GM12892 (cell line): ENCODE results near the gene IQGAP1.

Experiments used
- POLR2A ChIP-seq: IDR thresholded peaks from 2 replicates; pipeline ENCODE4 v1.6.1; 2011; ENCODE audit warnings: low read depth, low read length, control low read depth
- POLR2AphosphoS5 ChIP-seq: IDR thresholded peaks from 2 replicates; pipeline ENCODE4 v1.6.1; 2011; ENCODE audit warnings: low read depth, low read length, control low read depth
- TAF1 ChIP-seq: IDR thresholded peaks from 2 replicates; pipeline ENCODE4 v1.6.1; 2011; ENCODE audit warnings: low read depth, mild to moderate bottlenecking, control low read depth, low read length, borderline replicate concordance

DNA sequence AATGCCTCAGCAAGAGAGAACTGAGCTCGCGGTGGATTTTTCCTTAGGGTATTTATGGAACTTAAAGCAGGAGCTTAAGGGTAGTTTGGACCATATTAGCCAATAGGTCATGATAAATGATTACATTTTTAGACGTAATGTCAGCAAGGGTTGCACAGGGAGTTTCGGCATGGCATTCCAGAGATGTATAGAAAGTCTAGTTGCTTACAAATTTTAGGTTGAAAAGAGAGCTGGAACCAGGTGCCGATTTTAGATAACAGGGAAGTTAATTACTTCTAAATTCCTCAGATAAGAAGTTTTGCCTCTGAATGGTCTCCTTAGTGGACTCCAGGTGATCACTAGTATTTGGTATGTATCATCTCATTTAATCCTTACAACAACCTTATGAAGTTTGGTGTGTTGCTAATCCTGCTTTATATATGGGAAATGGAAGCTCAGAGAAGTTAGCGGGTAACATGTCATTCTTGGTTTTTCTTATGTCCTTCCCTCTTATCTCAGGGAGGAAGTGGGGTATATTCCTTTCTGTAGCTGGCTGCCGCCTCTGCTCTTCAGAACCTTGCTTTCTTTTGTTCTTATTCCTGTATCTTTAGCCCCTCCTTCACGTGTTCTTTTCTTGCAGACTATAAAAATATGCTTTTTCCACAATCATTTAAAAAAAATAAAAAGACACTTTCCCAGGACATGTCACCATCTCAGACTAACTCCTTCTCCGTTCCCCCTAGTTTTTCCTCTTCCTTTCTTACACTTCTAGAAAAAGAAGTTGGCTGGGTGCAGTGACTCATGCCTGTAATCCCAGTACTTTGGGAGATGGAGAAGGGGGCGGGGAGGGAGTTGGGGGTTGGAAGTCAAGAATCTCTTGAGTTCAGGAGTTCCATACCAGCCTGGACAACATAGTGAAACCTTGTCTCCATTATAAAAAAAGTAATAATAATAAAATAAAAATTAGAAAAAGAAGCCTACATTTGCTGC lies 25.7 kb downstream of the IQGAP1 start:
- TF ChIP-seq POLR2AphosphoS5 (no peak), TAF1 (no peak), POLR2A (no peak)
